Lower leg skin (tissue), 4 donors: ENCODE data around the gene PDIA2. TPM values are rescaled to one million over a fixed set of nuclear protein-coding genes. Genes with fewer than 3 reads are reported as not detected.
"Not testable (repeated sequence)": the region's sequence is repeated elsewhere in the genome, so short reads cannot be mapped to it uniquely, and the experiment has no call there.

Experiments
- DNase-seq, 2 donors: peaks; one replicate each; pipeline ENCODE4 v3.0.0-alpha.2; 2019; ENCODE audit warnings: low spot score in 2 of 2
- H3K4me3 ChIP-seq: fragments of 200-600 bp; sonication (generic); 2 replicates; pipeline ENCODE4 v1.5.1; 2017; ENCODE audit warnings: mild to moderate bottlenecking, low read depth; ENCODE audit not compliant: poor library complexity, severe bottlenecking
- CTCF ChIP-seq, 3 donors: fragments of 450-650 bp; IDR thresholded peaks; one replicate each; pipeline ENCODE4 v1.5.1; 2016; ENCODE audit warnings: antibody characterized with exemption in 3 of 3, mild to moderate bottlenecking in 3 of 3, moderate library complexity in 2 of 3
- POLR2A ChIP-seq, 2 donors: fragments of 450-650 bp; IDR thresholded peaks; one replicate each; pipeline ENCODE4 v1.6.1; 2016 to 2017; ENCODE audit warnings: antibody characterized with exemption in 2 of 2, mild to moderate bottlenecking in 1 of 2, moderate library complexity in 1 of 2
- WGBS, 2 donors: methylation state at CpG; one replicate each; pipeline ENCODE4 v1.1.5; 2018; 5-methylcytosine and 5-hydroxymethylcytosine counted together
- intact Hi-C: fragments of 100-400 bp; cut with DNase I; formaldehyde crosslinking; loops from one replicate; pipeline ENCODE4 v1.15.0; 2023; ENCODE audit warnings: low total_unique reads
- total RNA-seq, 4 donors: library from RNA; depleted of rRNA; stranded (reverse); fragments of >200 nt; gene quantifications; one replicate each; pipeline ENCODE4 v1.1.0, GENCODE V29; 2016

PDIA2 gene
- total RNA-seq, 4 donors from 2014 or later = 0.12 to 0.45 (median 0.23) TPM; not detected in 1

- 89 to 92% methylated on average over 6 of the region's 6 CpGs for WGBS, 2 donors
- no peak for DNase-seq
- no peak overlapping the region for H3K4me3 ChIP-seq
- TF ChIP-seq POLR2A (IDR thresholded peaks at IDR 0.05) = no peak
- no peak for TF ChIP-seq CTCF (IDR thresholded peaks at IDR 0.05)
- intact Hi-C loops = no loop called here
Observed at GRCh38 chr16:253833-254232, 29.1 kb upstream of the PDIA2 start.

GRCh38 chr16:254461-254860, 28.5 kb upstream of the PDIA2 start:
- H3K4me3 ChIP-seq = no peak overlapping the region
- TF ChIP-seq CTCF (IDR thresholded peaks at IDR 0.05) (no peak), POLR2A (IDR thresholded peaks at IDR 0.05) (no peak)
- WGBS, 2 donors = 97% methylated on average over 25 of the region's 25 CpGs
- DNase-seq = no peak
- intact Hi-C loops = no loop called here

- intact Hi-C loops = no loop called here
- 93 to 94% methylated on average over 6 of the region's 6 CpGs for WGBS, 2 donors
- H3K4me3 ChIP-seq = no peak overlapping the region
- TF ChIP-seq POLR2A (IDR thresholded peaks at IDR 0.05) = no peak
- TF ChIP-seq CTCF (IDR thresholded peaks at IDR 0.05) = no peak
- DNase-seq = no peak
Observed at GRCh38 chr16:255183-255582, 27.8 kb upstream of the PDIA2 start.

- DNase-seq, intact Hi-C loops, H3K4me3 ChIP-seq: not testable (repeated sequence)
- WGBS, 2 donors = 94% methylated on average over 13 of the region's 13 CpGs
Observed at GRCh38 chr16:258091-258490, 24.9 kb upstream of the PDIA2 start.

DNA sequence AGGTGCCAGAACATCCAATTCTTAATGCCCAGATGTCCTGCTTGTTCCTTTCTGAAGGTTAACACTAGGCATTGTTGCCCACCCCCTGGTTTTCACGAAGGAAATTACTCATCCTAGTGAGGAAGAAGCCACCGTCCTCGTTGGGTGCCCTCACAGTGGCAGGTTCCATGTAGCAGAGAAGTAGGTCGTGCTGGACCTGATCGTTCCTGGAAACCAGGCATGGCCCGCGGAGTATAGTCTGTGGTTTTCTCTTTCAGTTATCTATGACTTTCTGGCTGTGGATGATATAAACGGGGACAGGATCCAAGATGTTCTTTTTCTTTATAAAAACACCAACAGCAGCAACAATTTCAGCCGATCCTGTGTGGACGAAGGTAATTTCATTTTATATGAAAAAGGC, 23.7 kb upstream of the PDIA2 start:
- 87 to 90% methylated on average over 10 of the region's 10 CpGs for WGBS, 2 donors
- DNase-seq = no peak
- intact Hi-C loops = no loop called here
- no peak for TF ChIP-seq CTCF (IDR thresholded peaks at IDR 0.05)
- no peak for TF ChIP-seq POLR2A (IDR thresholded peaks at IDR 0.05)
- no peak overlapping the region for H3K4me3 ChIP-seq

DNA sequence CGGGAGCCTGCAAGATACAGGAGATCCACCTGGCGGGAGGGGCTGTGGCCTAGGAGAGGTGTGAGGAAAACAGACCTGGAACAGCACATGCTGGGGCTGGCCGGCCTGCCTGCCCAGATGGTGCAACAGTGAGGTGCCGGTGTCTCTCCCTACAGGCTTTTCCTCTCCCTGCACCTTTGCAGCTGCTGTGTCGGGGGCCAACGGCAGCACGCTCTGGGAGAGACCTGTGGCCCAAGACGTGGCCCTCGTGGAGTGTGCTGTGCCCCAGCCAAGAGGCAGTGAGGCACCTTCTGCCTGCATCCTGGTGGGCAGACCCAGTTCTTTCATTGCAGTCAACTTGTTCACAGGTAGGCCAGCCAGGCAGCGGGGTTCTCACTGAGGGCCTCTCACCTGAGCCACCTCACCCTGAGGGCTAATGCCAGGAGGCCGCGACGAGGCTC, 23.1 kb upstream of the PDIA2 start:
- intact Hi-C loops = no loop called here
- no peak for DNase-seq
- no peak overlapping the region for H3K4me3 ChIP-seq
- TF ChIP-seq POLR2A (IDR thresholded peaks at IDR 0.05) = no peak
- TF ChIP-seq CTCF (IDR thresholded peaks at IDR 0.05) = no peak
- WGBS, 2 donors = 89 to 92% methylated on average over 11 of the region's 13 CpGs
